DMS114 treated with DMSO at 0.1 percent for 48 hours (cell line): Measurements from ENCODE around the gene ATF6.
A peak's percentile ranks its signal among the peaks of the same experiment; 100 is the strongest.
"Not testable (repeated sequence)": the region's sequence is repeated elsewhere in the genome, so short reads cannot be mapped to it uniquely, and the experiment has no call there.

Experiments used
- DNase-seq: peaks from one replicate; lab custom pipeline; 2025; ENCODE audit not compliant: unreplicated experiment; lab: John Stamatoyannopoulos, UW

Gene ATF6

DNA sequence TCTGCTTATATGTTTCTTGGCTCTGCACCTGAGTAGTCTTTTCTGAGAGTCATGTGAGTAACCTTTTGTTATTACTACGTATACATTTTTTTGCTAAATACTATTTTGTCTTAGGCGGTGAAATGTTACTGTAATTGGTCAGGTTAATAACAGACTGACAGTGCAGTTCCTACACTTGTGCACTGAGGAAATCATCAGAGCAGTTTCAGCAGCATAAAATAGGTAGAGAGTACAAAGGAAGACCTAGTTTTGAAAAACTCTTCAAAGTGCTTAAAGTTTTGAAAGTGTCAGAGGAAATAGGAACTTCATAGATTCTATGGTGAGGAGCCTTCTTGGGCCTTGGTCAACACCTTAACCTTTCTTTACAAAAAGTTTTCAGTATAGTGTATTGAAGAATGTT is 11.1 kb downstream of the ATF6 start:
- DNase-seq, result no peak

- no peak for DNase-seq
Observed at GRCh38 chr1:161778522-161778921, 12.4 kb downstream of the ATF6 start.

DNA sequence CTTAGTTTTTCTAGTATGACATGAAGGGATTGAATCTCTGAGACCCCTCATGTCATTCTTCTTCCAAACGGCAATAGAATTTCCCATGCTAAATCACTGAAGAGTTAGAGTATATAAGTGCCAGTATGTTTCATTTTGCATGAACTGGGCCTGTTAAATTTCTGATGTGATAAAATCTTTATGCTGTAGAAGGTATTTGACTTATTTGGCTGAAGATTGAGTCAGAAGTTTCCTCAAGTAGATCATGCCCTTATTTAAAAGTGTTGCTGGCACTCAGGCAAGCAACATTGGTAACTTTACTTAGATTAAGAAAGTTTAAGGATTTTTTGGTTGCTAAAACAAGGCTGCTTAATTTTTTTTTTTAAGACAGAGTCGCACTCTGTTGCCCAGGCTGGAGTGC is 13.3 kb downstream of the ATF6 start:
- no peak for DNase-seq

GRCh38 chr1:161781995-161782394 is 15.9 kb downstream of the ATF6 start:
- DNase-seq, result no peak

- no peak for DNase-seq
Observed at GRCh38 chr1:161782886-161783285, 16.8 kb downstream of the ATF6 start.

- no peak for DNase-seq
Observed at GRCh38 chr1:161784968-161785367, 18.8 kb downstream of the ATF6 start.

DNA sequence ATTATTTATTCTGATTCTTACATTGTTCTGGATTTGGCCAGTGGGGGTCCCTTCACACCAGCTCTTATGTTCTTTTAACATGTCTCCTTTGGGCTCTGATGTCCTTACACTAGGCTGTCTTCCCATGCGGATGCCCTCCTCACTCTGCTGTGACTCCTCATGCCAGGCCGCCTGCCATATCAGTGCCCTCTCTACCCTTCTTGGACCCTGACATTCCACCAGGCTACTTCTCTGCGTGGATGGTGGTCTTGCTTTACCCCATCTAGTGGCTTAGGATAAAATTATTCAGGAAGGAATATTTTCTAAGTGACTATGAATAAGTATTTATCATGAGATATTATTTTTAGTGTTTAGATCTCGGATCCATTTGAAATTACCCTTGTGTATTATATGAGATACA is 21.2 kb downstream of the ATF6 start:
- no peak for DNase-seq

DNA sequence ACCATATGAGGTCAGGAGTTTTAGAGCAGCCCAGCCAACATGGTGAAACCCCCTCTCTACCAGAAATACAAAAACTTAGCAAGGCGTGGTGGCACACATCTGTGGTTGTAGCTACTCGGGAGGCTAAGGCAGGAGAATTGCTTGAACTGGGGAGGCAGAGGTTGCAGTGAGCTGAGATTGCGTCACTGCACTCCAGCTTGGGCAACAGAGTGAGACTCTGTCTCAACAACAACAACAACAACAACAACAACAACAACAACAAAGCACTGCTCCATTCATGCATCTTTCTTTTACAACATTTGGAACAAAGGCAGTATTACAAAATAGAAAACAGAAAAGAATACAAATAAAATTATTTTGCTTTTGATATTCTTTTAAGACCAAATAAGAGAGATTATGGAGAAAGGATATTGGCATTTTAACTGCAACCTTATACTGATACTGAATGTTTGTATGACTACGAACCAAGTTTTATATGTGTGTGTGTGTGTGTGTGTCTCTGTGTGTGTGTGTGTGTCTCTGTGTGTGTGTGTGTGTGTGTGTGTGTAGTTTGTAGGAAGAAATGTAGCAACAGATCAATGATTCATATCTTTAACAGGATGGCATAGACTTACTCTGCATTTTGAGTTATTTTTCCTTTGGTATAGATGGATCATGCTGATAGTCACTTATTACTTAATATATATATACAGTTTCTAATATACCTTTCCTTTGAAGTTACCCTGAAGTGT is 24.6 kb downstream of the ATF6 start:
- no peak for DNase-seq

DNA sequence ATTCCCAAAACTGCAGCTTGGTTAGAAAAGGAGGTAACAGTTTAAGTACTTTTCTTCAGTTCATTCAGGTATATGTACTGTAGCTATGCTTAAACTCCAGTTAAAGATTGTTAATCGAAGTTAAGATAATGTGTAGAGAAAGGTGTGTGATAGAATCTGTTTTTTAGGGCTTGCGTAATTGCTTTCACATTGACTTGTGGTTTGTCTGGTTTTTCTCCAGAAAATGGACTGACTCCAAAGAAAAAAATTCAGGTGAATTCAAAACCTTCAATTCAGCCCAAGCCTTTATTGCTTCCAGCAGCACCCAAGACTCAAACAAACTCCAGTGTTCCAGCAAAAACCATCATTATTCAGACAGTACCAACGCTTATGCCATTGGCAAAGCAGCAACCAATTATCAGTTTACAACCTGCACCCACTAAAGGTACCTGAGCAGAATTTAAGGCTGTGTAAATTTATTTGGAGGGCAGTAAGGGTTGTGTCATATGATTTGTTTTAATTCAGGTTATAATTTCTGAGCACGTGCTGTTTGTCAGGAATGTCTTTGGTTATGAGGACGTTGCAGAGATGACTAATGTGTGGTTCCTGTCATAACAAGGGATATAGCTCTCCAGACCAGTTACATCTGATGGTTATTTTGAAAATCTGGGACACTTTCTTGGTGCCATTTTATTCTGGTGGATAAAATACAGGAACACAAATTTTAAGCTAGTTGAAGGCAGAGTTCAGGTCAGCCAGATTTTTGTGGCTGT is 26.0 kb downstream of the ATF6 start:
- no peak for DNase-seq

DNA sequence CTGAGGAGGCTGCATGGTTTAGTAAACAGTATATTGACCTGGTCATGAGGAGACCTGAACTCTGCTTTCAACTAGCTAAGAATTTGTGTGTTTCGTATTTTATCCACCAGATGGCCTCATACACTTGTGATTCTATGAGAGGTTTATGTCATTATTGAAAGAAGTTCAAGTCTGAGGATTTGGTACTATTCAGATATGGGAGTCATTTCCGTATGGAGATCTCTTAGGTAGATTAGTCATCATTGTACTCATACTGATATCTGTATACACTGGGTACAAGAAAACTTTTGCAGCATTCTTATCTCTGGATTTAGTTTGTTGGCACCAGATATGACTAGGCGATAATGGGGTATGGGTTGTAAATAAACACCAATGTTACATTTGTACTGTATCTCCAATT is 26.6 kb downstream of the ATF6 start:
- peak; percentile 85 for DNase-seq

GRCh38 chr1:161799792-161800191 is 33.7 kb downstream of the ATF6 start:
- DNase-seq, result no peak

GRCh38 chr1:161801955-161802354 is 35.8 kb downstream of the ATF6 start:
- no peak for DNase-seq

DNA sequence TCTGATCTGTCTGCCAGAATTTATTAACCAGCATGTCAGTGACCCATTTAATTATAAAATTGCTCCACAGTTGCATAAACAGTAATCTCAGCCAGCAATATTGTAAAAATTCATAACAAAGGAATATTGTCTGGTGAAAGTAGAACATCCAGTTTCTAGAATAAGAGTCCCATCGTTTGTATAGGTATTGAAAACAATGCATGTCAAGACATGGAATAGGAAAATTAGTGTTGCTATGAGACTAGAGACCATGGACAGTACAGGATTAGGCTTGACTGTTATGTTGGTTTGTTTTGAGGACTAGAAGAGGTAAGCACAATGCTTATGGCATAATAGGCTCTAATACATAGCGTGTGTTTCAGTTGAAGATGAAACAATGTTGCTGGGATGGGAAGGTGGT is 37.1 kb downstream of the ATF6 start:
- DNase-seq, result no peak

GRCh38 chr1:161805399-161806197 is 39.5 kb downstream of the ATF6 start:
- no peak for DNase-seq

GRCh38 chr1:161809202-161809601 is 43.1 kb downstream of the ATF6 start:
- DNase-seq, result not testable (repeated sequence)

GRCh38 chr1:161809656-161810055 is 43.5 kb downstream of the ATF6 start:
- DNase-seq, result not testable (repeated sequence)

GRCh38 chr1:161810780-161811179 is 44.7 kb downstream of the ATF6 start:
- no peak for DNase-seq

GRCh38 chr1:161816201-161816600 is 50.1 kb downstream of the ATF6 start:
- DNase-seq, result no peak

DNA sequence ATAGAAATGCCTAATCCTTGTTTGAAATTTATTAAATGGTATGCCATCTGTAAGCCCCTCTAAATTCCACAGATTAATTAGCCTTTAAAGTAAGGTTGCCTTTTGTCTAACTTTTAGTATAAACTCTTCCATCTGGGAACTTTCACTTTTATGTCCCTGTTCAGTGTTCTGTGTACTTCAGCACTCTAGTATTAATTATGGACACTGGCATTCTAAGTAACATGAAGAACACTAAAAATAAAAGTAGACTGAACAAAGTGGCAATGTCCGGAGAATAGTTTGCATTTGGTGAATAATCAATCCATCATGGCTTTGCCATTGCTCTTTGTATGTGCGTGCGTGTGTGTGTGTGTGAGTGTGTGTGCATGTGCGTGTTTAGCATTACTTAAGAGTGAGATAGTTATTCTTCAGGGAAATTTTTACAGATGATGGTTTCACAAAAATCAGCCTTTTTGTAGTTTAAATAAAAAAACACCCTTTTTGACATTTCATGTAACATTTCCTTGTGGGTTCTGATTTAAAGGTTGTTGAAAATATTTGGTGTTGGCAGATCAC is 51.1 kb downstream of the ATF6 start:
- no peak for DNase-seq

- DNase-seq, result no peak
Observed at GRCh38 chr1:161820914-161821313, 54.8 kb downstream of the ATF6 start.

DNA sequence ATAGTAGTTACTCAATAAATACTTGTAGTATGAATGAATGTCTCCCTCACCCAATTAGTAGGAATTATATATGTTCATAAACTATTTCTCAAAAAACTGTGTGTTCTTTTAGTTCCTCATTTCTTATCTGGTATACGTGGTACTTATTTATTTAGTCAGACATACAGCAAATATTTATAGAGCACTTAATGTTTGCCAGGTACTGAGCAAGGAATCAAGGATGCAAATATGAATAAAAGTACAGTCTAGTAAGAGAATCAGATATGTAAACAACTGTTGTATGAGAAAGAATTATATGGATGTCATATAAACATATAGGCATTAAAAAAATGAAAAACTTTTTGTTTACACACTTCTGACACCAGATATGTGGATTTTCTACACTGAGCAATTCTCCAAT is 58.5 kb downstream of the ATF6 start:
- no peak for DNase-seq

- DNase-seq, result no peak
Observed at GRCh38 chr1:161825831-161826230, 59.7 kb downstream of the ATF6 start.
